NCI-H2029 (cell line): ENCODE results near the gene PHF20.
A peak's percentile ranks its signal among the peaks of the same experiment; 100 is the strongest.
"Not testable (repeated sequence)": the region's sequence is repeated elsewhere in the genome, so short reads cannot be mapped to it uniquely, and the experiment has no call there.

Experiments used
- DNase-seq: peaks from one replicate; lab custom pipeline; 2025; lab: John Stamatoyannopoulos, UW

PHF20 gene

DNA sequence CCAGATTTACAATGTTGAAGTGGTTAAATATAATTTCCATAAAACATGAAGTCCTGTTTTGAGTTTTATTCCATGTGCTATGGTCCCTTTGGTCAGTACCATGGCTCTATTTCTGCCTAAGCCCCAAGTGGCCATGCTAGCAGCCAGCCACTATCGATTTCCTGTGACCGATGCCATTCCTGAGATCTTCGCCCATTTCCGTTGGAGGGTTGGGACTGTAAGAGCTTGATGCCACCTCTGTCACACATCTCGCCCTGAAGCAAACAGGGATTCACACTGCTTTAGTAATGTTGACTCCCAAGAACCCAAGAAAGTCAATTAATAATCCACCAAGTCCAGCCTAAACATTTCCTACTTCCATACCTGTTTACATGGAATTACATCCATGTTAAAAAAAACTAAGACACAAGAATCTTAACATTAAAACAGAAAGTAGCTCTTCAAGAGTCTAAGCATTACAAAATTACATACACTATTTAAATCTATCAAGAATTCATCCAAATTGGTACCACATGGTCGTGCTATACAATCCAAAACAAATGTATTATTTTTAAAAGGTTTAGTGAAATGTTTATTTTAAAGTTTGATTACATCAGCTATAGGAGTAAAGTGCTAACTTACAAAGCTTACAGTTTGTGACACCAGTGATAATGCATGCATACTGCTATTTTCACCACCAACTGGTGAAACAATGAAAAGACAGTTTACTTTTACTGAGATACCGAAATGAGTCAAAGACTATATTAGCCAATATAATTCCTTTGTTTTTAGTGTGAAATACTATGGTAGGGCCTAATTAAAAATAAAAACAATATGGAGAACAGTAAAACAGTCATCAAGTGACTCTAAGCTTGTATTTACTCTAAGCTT, 32.3 kb upstream of the PHF20 start:
- no peak for DNase-seq

- peak; percentile 100 for DNase-seq
Measured at GRCh38 chr20:35741892-35742740, 29.7 kb upstream of the PHF20 start, which contains the start of gene RBM39. Gene RBM39 (minus strand): TSS chr20:35742260. CDS start chr20:35740874, 1,386 bp downstream.

DNA sequence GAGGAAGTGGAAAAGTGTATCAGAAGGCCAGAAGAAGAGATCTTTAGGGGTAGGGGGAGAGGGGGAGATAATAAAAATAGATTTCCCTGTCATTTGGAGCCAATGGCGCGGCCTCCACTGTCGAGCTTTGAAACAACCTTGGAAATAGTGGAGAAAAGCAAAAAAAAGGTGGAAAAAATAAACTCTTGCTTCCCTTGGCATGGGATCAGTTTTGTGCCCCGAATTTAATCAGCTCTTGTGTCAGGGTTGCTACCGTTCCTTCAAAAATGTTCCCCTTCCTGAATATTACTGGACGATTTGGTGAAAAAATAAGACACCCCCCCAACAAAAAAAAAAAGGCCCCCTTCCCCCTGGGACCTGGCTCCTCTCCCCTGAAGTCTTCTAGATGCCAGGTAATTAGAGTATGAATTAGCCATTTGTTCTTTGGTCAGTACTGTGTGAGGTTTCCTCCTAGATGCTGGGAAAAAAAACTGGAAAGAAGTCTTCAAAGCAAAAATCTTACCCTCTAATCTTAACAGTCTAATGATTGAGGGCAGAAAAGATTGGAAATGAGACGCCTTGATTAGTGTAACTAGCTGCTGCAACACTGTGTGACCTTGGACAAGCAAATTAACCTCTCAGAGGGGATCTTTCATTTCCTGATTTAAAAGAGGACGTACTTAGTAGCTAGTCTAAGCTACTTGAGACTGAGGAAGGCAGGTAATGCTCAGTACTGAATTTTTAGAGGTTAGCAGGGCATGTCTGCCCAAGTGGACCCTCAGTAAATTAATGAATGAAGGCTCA, 28.9 kb upstream of the PHF20 start:
- peak; percentile 49 for DNase-seq

DNA sequence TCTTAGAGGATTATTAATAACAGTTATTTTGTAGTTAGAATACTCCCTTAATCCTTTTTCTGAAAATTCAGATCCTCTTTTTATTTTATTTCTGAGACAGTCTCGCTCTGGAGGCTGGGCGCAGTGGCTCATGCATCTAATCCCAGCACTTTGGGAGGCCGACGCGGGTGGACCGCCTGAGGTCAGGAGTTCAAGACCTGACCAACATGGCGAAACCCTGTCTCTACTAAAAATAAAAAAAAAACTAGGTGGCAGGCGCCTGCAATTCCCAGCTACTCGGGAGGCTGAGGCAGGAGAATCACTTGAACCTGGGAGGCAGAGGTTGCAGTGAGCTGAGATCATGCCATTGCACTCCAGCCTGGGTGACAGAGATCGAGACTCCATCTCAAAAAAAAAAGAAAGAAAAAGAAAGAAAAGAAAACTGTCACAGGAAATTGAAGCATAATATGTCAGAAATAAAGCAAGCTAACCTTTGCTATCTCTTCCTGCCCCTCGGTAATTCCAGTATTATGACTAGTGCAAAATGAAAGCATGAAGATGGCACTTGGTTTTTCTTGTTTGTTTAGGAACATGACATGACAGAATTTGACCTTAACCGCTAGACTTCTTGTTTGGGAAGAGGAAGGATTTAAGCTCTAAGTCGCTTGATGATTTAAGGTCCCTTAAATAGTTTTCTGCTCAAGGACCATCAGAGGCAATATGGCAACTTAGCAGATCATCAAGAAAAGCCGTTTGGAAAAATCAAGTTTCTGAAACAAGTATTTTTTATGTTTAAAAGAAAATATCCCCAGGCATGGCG, 27.9 kb upstream of the PHF20 start:
- DNase-seq = no peak

- not testable (repeated sequence) for DNase-seq
Measured at GRCh38 chr20:35744492-35744841, 27.3 kb upstream of the PHF20 start.

GRCh38 chr20:35750611-35751010, 21.2 kb upstream of the PHF20 start:
- DNase-seq = no peak

GRCh38 chr20:35756404-35756803, 15.4 kb upstream of the PHF20 start:
- DNase-seq = no peak

DNA sequence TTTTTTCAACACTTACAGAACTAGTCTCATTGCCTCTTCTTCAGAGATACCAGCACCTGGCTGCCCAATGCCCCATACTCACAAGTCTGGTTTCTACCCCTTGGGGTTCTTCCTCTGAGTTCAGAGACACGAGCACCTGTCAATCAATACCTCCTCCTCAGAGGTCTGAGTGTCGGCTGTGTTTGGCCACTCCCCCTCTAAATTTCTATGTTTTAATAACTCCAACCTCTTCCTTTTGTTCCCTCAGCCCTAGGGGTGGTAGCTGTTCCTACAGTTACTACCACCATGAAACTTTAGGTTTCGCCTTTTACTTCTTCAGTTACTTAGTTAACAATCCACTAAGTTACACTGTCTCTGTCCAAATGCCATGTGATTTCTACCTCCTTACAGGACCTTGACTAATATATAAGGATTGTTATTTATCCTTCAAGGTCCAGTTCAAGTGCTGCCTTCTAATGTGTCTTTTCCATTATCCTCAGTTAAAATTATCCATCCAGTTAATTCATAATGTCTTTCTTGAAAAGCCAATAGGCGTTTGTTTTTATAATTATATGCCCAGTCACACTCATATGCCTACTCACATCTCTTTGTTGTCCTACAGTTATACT, 14.6 kb upstream of the PHF20 start:
- no peak for DNase-seq

DNA sequence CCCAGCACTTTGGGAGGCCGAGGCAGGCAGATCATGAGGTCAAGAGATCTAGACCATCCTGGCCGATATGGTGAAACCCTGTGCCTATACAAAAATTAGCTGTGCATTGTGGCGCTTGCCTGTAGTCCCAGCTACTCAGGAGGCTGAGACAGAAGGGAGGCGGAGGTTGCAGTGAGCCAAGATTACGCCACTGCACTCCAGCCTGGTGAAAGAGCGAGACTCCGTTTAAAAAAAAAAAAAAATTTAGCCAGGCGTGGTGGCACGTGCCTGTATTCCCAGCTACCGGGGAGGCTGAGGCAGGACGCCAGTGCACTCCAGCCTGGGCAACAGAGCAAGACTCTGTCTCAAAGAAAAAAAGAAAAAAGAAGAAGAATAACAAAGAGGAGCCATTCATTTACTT, 10.3 kb upstream of the PHF20 start:
- not testable (repeated sequence) for DNase-seq

DNA sequence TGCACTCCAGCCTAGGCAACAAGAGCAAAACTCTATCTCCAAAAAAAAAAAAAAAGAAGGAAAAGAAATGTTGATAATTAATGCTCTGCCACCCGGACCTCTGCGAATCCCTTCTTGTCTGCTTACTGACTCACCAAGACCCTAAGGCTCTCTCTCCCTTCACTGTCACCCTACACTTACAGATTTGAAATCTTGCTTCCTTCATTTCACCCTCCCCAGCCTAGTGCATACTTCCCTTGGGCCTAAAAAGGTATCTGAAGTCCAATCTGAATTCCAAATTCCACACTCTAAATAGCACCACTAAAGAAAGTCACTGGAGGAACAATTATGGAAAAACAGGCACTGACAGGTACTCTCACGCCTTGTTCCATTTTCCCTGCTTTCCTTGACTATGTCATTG, 9.4 kb upstream of the PHF20 start:
- DNase-seq = no peak

- not testable (repeated sequence) for DNase-seq
Measured at GRCh38 chr20:35764936-35765335, 6.9 kb upstream of the PHF20 start.

- DNase-seq = no peak
Measured at GRCh38 chr20:35766843-35767242, 5.0 kb upstream of the PHF20 start.

DNA sequence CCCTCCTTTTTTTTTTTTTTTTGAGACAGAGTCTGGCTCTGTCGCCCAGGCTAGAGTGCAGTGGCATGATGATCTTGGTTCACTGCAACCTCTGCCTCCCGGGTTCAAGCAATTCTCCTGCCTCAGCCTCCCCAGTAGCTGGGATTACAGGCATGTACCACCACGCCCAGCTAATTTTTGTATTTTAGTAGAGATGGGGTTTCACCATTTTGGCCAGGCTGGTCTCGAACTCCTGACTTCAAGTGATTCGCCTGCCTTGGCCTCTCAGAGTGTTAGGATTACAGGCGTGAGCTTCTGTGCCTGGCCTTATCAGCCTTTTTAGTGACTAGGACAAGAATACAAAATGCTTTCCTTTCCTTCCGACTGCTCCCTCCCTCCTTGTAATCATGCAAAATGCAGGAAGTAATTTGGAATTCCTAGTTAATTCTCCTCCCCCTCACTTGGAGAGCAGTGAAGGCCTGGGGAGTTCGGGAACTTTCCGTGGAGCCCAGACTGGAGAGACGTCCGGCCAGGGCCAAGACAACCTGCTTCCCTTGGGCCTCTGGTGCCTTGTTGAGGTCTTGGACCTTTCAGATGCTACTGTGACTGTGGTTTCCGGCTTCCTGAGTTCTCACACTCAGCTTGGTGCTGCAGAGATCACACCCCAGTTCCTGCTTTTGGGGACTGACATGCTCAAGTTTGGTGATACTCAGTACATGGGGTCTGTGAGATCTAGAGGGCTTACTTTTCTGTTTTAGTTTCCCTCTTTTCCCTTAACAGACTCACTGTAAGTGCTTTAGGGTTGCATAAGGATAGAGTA, 3.9 kb upstream of the PHF20 start:
- DNase-seq = no peak

DNA sequence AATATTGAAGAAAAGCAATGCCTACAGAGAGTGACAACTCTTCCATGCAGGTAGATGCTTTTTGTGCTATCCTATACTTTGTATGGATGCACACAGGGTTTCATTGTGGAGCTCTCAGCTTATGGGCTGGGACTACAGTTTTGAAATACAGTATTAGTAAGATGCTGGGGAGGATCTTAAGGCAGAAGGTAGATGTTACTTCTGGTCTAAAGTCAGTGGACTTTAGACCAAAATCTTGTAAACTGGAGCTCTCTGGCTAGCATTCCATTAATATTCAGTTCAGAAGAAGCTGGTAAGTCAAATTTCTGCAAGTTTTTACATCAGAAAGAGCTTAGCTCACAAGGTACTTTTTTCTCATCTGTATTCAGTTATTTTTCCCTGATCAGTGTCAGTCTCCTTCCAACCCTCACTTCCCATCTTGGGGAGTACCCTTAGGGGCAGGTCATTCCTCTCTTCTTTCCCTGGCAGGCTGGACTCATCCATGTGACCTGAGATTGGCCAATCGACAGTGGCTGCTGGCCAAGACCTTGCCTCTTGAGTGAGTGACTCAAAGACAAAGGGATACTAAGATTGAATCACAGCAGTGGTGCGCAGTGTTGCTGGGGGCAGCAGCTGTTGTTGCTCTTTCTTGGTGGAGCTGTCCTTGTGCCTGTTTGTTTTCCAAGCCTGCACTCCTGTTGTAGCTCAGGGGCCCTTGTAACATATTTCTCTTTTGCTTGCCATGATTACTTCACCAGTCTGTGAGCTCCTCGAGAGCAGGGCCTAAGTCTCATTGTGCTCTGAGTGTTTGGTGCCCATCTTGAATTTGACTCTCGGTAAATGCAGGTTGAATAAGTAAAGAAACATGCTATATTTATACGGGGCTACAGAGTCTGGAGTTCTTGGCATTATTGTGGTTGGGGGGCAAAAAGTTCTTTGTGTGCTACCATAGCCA, 2.8 kb upstream of the PHF20 start:
- DNase-seq = peak; percentile 63

GRCh38 chr20:35771367-35771688, 487 bp upstream of the PHF20 start:
- DNase-seq = no peak

DNA sequence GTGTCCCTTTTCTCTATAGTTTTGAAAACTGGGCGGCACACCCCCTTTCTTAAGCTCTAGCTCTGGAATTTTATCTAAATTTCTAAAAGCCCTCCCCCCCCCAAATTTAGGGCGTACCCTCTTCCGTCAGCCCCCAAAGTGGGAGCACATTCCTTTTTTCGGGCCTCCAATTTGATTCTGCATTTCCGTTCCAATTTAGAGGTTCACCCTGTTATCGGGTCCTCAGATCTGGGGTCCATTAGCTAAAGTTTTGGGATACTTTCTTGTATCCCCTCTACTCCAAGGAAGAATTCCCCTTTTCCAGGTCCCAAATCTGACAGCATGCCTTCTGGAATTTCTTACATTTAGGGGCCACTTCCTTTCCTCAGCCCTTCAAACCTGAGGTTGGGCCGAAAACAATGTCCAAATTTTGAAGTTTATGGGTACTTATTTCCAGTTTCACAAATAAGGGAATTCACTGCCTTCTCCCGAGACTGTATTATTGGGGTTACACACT, 796 bp downstream of the PHF20 start:
- no peak for DNase-seq

DNA sequence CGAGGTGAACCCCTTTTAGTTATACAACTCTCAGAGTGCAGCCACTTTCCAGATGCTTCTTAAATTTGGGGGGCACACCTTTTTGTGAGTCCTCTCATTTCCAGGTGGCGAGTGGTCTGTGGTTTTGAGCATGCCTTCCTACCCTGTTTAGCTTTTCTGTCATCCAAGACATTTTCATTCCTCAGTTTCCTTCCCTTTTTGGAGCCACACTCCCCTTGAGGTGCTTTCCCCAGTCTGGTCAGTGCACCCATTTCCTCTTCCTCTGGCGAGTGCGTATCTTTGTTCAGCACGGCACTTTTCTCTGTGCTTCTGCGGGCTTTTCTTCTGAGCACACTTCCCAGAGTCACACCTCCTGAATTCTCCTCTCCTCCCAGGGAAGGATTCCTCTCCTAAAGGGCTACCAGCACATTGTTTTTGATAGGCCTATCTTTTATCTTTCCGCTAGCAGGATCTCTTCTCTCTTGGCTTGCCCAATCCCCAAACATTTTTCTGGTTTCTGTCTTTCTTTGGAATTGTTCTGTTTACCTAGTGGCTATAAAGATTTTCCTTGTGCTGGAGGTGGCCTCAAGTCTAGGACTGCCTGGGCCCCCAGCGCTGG, 1.4 kb downstream of the PHF20 start:
- no peak for DNase-seq

GRCh38 chr20:35774391-35774790, 2.6 kb downstream of the PHF20 start:
- DNase-seq = no peak
